ENCODE results near the gene INPP5J.
"Not testable (repeated sequence)": the region's sequence is repeated elsewhere in the genome, so short reads cannot be mapped to it uniquely, and the experiment has no call there.

The INPP5J gene

GRCh38 chr22:31155422-31155821 is 32.7 kb downstream of the INPP5J start:
- DNase-seq, result no peak

GRCh38 chr22:31160328-31160978 is 37.7 kb downstream of the INPP5J start:
- DNase-seq, result no peak

- no peak for DNase-seq
Measured at GRCh38 chr22:31161386-31161785, 38.6 kb downstream of the INPP5J start.

GRCh38 chr22:31162015-31162765 is 39.4 kb downstream of the INPP5J start:
- no peak for DNase-seq

GRCh38 chr22:31170971-31171370 is 48.2 kb downstream of the INPP5J start:
- no peak for DNase-seq

- DNase-seq, result not testable (repeated sequence)
Measured at GRCh38 chr22:31171734-31172133, 49.0 kb downstream of the INPP5J start.

GRCh38 chr22:31173386-31174145 is 50.8 kb downstream of the INPP5J start:
- DNase-seq, result no peak

- no peak for DNase-seq
Measured at GRCh38 chr22:31176923-31177322, 54.2 kb downstream of the INPP5J start.

- no peak for DNase-seq
Measured at GRCh38 chr22:31177420-31178162, 54.8 kb downstream of the INPP5J start.

- no peak for DNase-seq
Measured at GRCh38 chr22:31178859-31179258, 56.1 kb downstream of the INPP5J start.

GRCh38 chr22:31179345-31179744 is 56.6 kb downstream of the INPP5J start:
- no peak for DNase-seq

GRCh38 chr22:31184015-31184414 is 61.2 kb downstream of the INPP5J start:
- no peak for DNase-seq

Data from NCI-H187 treated with DMSO at 0.1 percent for 48 hours (cell line).